D721Med (cell line): Measurements from ENCODE around the gene RSBN1.
"Not testable (repeated sequence)": the region's sequence is repeated elsewhere in the genome, so short reads cannot be mapped to it uniquely, and the experiment has no call there.

ENCODE experiments used
- DNase-seq: peaks from one replicate; pipeline ENCODE4 v3.0.0; 2011; ENCODE audit warnings: low spot score; ENCODE audit not compliant: insufficient read length
- FAIRE-seq: peaks from 2 replicates; lab custom pipeline; 2011; peaks lifted over from hg19 to GRCh38; lab: Jason Lieb, UNC
- TF ChIP-seq, protein P1 (sequence below): IDR thresholded peaks from 2 replicates; pipeline ENCODE4 v1.5.1; 2012; ENCODE audit warnings: mild to moderate bottlenecking, control low read depth; ENCODE audit not compliant: insufficient read depth; ENCODE audit errors: missing control alignments

Gene RSBN1

DNA sequence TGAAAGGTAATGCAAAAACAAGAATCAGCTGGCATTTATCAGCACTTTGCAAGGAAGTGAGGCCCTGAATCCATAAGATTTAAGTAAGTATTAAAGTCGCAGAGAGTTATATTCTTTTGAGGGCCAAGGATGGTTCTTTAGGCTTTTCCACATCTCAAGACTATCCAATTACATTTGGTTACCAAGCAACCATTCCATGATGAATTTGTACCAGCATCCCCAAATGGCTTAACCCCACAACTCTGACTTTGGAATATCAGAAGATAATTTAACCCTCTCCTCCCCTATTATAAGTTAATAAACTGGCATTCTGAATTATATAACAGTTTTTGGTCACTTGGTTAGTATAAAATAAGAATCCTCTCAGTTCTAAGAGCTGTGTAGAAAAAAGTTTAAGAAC is 55.8 kb downstream of the RSBN1 start:
- DNase-seq (no peak), FAIRE-seq (no peak)
- TF ChIP-seq, protein P1, sequence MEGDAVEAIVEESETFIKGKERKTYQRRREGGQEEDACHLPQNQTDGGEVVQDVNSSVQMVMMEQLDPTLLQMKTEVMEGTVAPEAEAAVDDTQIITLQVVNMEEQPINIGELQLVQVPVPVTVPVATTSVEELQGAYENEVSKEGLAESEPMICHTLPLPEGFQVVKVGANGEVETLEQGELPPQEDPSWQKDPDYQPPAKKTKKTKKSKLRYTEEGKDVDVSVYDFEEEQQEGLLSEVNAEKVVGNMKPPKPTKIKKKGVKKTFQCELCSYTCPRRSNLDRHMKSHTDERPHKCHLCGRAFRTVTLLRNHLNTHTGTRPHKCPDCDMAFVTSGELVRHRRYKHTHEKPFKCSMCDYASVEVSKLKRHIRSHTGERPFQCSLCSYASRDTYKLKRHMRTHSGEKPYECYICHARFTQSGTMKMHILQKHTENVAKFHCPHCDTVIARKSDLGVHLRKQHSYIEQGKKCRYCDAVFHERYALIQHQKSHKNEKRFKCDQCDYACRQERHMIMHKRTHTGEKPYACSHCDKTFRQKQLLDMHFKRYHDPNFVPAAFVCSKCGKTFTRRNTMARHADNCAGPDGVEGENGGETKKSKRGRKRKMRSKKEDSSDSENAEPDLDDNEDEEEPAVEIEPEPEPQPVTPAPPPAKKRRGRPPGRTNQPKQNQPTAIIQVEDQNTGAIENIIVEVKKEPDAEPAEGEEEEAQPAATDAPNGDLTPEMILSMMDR = no peak

DNA sequence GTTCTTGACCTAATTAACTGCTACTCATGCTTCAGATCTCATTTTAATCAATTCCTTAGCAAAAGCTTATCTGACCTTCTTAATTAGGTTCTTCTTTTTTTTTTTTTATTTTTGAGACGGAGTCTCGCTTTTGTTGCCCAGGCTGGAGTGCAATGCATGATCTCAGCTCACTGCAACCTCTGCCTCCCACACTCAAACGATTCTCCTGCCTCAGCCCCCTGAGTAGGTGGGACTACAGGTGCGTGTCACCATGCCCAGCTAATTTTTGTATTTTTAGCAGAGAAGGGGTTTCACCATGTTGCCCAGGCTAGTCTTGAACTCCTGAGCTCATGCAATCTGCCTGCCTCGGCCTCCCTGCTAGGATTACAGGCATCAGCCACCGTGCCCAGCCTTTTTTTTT is 58.9 kb downstream of the RSBN1 start:
- DNase-seq, FAIRE-seq: not testable (repeated sequence)

DNA sequence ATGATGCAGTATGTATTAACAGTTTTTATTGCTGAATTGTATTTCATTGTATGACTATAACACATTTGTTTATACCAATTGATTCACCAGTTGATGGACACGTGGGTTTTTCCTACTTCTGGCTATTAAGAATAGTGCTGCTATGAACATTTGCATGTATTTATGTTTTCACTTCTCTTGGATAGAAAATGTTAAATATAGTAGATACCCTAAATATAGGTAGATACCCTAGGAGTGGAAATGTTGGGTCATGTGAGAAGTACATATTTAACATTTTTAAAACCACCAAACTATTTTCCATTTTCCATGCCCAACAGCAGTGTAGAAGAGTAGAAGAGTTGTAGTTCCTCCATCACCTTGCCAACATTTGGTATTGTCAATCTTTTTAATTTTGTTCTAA is 60.8 kb downstream of the RSBN1 start:
- DNase-seq (no peak), FAIRE-seq (no peak)
- TF ChIP-seq, protein P1 = no peak

DNA sequence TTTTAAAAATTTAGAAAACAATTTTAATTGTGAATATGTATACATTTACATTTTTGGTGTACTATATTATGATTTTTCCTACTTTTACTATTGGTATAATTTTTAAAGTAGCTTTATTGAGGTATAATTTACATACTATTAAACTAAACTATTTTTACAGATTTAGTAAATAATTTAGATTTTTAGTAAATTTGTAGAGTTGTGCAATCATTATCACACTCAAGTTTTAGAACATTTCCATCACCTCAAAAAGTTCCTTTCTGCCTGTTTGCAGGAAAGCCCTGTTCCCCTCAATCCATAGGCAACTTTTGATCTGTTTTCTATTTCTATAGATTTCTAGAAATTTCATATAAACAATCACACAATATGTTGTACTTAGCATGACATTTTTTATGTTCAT is 61.2 kb downstream of the RSBN1 start:
- DNase-seq (no peak), FAIRE-seq (no peak)
- TF ChIP-seq, protein P1 = no peak

DNA sequence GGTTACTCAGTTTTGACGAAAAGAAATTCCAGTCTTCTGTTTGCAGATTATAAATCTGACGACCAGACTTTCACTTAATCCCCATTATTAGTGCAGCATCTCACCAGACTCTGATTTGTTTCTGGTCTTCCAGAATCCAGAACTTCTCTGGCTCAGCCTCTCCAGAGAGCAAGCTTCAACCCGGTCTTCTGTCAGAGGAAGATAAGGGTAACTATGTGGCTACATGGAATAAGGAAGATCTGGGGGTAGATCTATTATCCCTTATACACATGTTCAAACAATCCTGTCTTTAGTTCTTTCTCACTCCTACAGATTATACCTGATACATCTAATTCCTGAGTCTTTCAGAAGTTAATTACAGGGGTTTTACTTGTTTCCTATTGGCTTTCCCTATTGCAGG is 62.9 kb downstream of the RSBN1 start:
- FAIRE-seq = no peak
- TF ChIP-seq, protein P1 = no peak
- no peak for DNase-seq

DNA sequence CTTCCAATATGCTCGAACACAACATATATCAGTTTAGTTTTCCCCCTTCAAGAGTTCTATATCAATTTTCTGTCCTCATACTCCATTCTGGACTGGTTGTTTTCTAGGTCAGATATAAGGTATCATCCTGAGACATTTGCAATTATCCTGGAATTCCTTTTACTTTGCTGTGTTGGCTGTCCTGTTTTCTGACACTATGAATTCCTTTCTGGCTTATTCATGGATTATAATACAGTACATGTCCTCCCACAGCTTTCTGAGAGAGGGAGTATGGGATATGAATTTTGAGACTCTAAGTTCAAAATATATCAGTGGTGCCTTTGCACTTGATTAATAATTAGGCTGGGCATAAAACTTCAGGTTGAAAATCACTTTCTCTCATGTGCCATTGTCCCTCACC is 64.9 kb downstream of the RSBN1 start:
- TF ChIP-seq, protein P1 = no peak
- FAIRE-seq (no peak), DNase-seq (no peak)

DNA sequence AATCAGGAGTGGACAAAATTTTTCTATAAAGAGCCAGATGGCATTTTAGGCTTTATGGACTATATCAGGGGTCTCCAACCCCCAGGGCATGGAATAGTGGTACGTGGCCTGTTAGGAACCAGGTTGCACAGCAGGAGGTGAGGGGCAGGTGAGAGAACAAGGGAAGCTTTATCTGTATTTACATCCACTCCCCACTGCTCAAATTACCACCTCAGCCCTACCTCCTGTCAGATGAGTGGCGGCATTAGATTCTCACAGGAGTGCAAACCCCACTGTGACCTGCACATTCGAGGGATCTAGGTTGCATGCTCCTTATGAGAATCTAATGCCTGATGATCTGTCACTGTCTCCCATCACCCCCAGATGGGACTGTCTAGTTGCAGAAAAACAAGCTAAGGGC is 66.9 kb downstream of the RSBN1 start:
- DNase-seq (no peak), FAIRE-seq (no peak)
- TF ChIP-seq, protein P1 = no peak

DNA sequence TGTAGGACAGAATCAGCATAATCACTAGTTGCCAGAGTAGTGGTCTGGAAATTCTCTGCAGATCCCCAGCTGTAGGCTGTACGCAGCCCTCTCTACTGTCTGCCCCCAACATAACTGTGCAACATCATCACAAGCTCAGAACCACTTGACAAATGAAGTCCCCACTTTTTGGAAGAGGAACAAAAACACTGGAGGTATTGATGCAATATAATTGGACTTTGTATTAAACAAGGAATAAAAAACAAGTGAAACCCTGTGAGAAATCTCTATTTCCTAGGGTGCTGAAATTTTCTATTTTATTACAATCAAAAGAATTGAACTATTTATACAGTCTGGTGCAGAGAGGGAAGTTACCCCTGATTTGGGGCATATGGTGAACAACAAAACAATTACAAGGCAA is 68.2 kb downstream of the RSBN1 start:
- TF ChIP-seq, protein P1 = no peak
- no peak for FAIRE-seq
- no peak for DNase-seq
